GM21515 (cell line): ENCODE data around the gene ABCB10.
"Not testable (repeated sequence)": the region's sequence is repeated elsewhere in the genome, so short reads cannot be mapped to it uniquely, and the experiment has no call there.

Source experiments
- ATAC-seq: cut with Tn5 transposase; IDR thresholded peaks from one replicate; pipeline ENCODE4 v1.9.1; 2021; ENCODE audit not compliant: unreplicated experiment

Gene ABCB10

GRCh38 chr1:229478852-229479251 lies 79.7 kb downstream of the ABCB10 start:
- ATAC-seq = peak; percentile 70

- ATAC-seq = not testable (repeated sequence)
These were observed 82.6 kb downstream of the ABCB10 start for GRCh38 chr1:229475859-229476258.

- no peak for ATAC-seq
These were observed 84.0 kb downstream of the ABCB10 start for GRCh38 chr1:229474509-229474908.

GRCh38 chr1:229471175-229471574 lies 87.3 kb downstream of the ABCB10 start:
- ATAC-seq = no peak

GRCh38 chr1:229470406-229471043 lies 88.0 kb downstream of the ABCB10 start:
- ATAC-seq = no peak

GRCh38 chr1:229466887-229467286 lies 91.6 kb downstream of the ABCB10 start:
- ATAC-seq = no peak
